Fibroblast of skin of right biceps (primary cell): ENCODE data around the gene SYMPK.
"Not testable (repeated sequence)": the region's sequence is repeated elsewhere in the genome, so short reads cannot be mapped to it uniquely, and the experiment has no call there.

Experiments
- DNase-seq: peaks from one replicate; pipeline ENCODE4 v3.0.0-alpha.2; 2013

The SYMPK gene

DNA sequence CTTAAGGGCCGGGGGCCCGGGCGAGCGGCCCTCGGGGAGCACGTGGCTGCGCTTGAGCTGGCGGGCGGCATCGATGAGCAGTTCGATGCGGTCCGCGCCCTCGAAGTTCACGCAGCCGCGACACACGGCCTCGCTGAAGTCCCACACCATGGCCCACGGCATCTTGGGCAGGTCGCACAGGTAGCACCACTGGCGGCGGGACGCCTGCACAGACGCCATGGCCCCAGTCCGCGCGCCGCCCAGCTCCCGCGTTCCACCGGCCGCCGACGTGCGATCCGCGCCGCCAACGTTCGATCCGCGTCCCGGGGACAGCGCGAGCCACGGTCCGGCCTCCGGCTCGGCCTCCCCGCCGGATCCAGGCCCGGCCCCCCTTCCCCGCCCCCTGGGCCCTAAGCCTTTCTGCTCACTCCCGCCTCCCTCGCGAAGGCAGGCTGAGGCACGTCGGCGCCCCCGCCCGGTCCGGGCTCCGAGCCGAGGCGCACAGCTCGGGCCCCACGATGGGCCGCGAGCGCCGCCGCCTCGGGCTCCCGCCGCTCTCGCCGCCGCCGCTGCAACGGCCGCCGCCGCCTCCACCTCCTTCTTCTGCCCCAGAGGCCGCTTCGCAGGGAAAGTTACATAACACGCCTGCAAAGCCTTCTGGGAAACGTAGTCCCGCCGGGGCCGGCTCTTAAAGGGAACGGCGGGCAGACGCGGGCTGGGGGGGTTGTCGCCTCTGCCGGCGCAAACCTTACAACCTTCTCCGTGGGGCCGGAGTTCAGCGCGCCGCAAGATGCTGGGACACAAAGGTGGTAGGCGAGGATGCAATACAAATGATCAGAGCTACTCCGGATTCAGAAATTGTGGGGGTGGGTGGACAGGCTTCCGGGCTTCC lies 22.8 kb upstream of the SYMPK start, which contains the start of gene IRF2BP1:
Gene IRF2BP1, minus strand, starts transcription at position 586 of the 871 bp plus-strand sequence. Its CDS starts 367 bp downstream, at position 219.
- peak; percentile 93 for DNase-seq

DNA sequence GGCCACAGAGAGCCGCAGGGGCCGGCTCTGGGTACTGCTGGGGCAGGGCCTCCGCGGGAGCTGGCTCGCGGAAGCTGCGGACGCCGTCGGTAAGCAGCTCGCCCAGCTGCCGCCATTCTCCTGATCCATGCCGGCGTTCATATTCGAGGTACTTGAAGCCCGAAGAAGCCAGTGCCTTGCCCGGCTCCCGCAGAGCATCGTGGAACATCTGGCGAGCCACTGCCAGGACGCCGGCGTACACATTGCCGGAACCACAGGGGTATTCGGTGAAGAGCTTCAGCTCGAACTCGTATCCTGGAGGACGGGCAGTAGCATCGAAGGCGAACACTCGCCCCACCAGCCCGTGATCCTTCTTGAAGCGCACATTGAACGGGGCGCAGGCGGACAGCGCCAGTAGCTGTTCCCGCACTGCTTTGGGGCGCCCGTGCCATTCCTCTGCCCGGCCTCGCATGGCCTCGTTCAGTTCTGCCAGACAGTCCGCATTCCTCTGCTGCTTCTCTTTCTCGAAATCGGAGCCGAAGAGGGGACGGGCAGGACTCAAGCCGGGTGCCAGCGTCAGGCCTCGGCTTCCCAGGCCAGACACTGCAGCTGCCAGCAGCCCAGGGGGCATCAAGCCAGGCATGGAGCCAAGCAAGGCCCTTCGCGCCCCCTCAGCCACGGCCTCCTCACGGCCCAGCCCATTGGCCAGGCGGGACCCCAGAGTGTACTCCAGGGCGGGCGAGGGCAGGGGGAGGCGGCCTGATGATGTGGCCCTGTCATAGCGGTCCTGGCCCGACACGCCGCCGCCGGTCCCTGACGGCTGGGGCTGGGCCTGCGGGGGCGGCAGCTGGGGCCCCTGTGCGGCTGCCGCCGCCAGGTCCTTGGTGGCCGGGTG lies 22.0 kb upstream of the SYMPK start:
- no peak for DNase-seq

- DNase-seq: no peak
Observed at GRCh38 chr19:45883881-45884681, 21.1 kb upstream of the SYMPK start.

- no peak for DNase-seq
Observed at GRCh38 chr19:45883586-45883880, 20.6 kb upstream of the SYMPK start.

DNA sequence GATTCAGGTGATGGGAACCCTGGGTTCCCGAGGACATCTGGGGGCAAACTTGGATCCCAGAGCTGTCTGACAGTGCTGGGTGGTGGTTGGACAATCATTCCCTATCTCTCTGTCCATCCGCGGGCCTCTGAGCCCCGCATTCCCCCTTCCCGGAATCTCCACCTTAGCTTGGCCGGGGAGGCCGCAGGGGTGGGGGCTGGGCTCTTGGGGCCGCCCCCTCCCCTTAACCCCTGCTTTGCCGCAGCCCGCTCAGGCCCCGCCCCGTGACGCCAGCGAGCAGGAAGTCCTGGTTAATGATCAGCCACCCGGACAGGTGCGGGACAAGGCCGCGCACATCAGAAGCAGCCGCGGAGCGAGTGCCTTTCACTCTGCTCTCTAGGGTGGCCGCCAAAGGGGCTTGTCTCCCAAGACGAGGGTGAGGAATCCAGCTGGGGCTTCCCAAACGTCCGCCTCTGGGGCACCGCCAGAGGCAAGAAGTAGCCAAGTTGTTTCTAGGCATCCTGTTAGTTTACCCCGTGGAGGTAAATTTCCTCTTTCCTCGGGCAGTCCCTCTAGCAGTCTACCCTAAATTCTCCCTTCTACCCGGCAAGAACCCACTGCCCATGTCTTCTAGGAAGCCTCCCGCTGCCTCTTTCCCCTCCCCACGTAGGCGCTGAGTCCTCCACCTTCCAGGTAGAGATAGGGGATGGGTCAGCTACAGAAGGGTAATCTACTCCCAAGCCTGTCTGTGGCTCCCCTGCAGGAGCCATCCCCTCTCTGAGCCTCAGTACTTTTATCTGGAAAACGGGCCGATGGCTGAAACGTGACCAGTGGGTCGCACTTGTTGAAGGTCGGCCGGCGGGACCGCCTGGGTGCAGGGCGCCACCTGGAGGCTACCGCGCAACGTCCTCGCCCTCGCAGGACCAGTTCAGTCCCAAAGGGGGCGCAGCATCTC lies 20.0 kb upstream of the SYMPK start:
- peak; percentile 84 for DNase-seq

GRCh38 chr19:45881909-45882528 lies 19.1 kb upstream of the SYMPK start:
- DNase-seq: no peak

- no peak for DNase-seq
Observed at GRCh38 chr19:45881082-45881908, 18.3 kb upstream of the SYMPK start.

DNA sequence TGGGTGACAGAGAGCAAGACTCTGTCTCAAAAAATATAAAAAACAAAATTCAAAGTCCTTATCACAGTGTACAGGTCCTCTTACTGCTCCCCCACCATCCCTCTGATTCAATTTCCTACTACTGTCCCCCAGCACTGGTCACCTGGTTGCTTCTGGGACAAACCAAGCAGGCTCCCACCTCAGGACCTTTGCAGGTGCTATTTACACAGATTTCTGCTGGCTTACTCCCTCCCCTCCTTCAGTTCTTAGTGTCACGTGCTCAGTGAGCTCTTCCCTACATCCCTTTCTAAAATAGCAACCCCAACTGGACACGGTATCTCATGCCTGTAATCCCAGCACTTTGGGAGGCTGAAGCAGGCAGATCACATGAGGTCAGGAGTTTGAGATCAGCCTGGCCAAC lies 17.0 kb upstream of the SYMPK start:
- no peak for DNase-seq

DNA sequence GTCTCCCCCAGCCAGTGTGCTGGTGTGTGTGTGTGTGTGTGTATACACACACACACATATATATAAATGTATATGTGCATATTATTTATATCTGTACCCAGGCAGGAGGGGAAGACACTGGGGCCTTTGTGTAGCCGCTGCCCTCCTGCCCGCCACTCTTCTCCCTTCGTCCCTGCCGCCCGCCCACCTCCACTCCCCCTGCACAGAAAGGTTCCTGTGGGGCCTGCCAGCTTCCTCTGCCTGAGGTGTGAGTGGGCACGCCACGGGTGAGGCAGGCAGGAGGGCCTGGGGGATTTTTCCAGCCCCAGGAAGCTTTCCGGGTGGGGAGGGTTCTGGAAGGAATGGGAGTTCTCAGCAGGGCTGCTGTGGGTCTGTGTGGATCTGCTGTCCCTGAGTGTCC lies 16.1 kb upstream of the SYMPK start:
- DNase-seq: no peak

DNA sequence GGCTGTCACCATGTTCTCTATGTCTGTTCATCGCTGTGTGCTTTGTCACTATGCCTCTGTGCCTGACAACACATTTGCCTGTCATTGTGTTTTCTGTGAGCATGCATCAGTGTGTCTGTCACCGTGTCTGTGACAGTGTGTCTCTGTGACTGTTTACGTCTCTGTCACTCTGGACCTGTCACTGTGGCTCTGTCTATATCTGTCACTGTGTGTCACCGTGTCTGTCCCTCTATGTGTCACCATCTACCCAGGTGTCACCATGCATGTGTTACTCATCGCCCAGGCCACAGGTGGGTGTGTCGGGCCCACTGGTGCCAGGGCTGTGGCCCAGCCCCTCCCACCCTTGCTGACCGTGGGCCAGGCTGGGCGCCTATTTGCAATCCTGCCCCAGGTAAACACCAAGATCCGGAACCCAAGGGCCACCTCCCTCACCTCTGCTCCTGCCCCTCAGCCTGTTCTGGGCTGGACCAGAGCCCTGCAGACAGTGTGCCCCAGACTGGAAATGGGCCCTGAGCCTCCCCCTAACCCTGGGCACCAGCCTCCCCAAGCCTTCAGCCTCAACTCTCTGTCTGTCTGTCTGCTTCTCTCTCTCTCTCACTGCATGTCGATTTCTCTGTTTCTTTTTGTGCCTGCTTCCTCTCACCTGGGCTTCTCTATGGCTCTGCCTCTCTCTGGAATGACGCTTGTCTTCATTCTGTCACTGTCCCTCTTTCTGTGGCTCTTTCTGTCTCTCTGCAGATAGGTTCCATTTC lies 15.3 kb upstream of the SYMPK start:
- DNase-seq: no peak

- peak; percentile 78 for DNase-seq
Observed at GRCh38 chr19:45876411-45877197, 13.7 kb upstream of the SYMPK start.

DNA sequence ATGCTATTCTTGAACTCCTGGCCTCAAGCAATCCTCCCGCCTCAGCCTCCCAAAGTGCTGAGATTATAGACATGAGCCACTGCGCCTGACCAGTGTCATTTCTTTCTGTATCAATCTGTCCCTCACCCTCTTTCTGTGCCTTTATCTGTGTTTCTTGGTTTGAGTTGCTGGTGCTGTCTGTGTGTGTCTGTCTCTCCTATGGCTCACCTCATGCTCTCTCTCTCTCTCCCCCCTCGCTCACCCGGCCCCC lies 13.1 kb upstream of the SYMPK start:
- no peak for DNase-seq

DNA sequence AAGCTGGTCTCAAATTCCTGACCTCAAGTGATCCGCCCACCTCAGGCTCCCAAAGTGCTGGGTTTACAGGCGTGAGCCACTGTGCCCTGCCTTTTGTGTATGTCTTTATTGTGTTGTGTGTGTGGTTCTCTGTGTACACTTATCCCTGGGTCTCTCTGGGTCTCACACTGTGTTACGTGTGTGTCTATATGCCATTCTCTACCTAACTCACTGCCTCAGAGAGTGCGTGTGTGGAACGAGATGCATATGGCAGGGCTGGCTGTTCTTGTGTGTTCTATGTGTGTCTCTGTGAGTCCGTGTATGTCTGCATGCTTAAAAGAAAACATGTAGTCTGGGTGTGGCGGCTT lies 11.6 kb upstream of the SYMPK start:
- no peak for DNase-seq

DNA sequence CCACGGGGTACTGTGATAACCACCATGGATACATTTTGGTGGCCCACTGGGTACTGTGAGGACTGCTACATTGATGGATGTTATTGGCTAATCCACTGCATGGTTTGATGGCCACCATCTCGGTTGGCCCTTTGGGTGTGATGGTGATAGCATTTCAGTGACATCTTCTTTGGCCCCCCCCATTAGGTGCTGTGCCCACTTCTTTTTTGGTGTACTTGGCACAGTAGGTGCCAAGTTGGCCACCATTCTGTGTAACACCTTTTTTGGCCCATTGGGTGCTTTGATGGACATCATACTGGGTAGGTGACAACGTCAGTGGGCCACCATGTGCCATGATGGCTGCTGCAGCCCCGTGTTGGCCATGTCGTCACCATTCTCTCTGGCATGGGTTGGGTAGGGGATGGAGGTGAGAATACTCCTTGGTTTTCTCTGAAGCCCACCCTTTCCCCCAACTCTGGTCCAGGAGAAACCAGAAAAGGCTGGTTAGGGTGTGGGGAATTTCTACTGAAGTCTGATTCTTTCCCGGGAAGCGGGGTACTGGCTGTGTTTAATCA lies 10.3 kb upstream of the SYMPK start:
- no peak for DNase-seq

DNA sequence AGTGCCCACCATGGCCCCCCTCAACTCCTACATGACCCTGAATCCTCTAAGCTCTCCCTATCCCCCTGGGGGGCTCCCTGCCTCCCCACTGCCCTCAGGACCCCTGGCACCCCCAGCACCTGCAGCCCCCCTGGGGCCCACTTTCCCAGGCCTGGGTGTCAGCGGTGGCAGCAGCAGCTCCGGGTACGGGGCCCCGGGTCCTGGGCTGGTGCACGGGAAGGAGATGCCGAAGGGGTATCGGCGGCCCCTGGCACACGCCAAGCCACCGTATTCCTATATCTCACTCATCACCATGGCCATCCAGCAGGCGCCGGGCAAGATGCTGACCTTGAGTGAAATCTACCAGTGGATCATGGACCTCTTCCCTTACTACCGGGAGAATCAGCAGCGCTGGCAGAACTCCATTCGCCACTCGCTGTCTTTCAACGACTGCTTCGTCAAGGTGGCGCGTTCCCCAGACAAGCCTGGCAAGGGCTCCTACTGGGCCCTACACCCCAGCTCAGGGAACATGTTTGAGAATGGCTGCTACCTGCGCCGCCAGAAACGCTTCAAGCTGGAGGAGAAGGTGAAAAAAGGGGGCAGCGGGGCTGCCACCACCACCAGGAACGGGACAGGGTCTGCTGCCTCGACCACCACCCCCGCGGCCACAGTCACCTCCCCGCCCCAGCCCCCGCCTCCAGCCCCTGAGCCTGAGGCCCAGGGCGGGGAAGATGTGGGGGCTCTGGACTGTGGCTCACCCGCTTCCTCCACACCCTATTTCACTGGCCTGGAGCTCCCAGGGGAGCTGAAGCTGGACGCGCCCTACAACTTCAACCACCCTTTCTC lies 9.4 kb upstream of the SYMPK start:
- DNase-seq: no peak

DNA sequence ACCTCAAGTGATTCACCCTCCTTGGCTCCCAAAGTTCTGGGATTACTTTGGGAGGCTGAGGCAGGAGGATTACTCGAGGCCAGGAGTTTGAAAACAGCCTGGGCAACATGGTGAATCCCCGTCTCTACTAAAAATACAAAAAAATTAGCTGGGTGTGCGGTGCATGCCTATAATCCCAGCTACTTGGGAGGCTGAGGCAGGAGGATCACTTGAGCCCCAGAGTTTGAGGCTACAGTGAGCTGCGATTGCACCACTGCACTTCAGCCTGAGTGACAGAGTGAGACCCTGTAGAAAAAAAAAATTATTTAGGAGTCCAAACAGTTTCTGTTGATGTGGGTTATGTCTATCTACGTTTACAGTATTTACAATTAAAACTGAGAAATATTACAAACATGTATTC lies 7.9 kb upstream of the SYMPK start:
- DNase-seq: no peak

GRCh38 chr19:45867241-45867640 lies 4.3 kb upstream of the SYMPK start:
- not testable (repeated sequence) for DNase-seq
